Left renal pelvis (tissue), 4 donors: Measurements from ENCODE around the gene EHMT1. TPM values are rescaled to one million over a fixed set of nuclear protein-coding genes. Genes with fewer than 3 reads are reported as not detected.

Experiments
- DNase-seq, 4 donors: peaks; one replicate each; pipeline ENCODE4 v3.0.0-alpha.2; 2013; ENCODE audit warnings: low read depth in 4 of 4, low spot score in 3 of 4
- polyA plus RNA-seq, 4 donors: library from polyadenylated mRNA; unstranded; fragments of 120-200 nt; gene quantifications; one replicate each; pipeline ENCODE4 v1.2.1, GENCODE V29; 2013; ENCODE audit not compliant: insufficient read length in 4 of 4

EHMT1 gene
- polyA plus RNA-seq, 4 donors: 61.2 to 81.3 (median 72.9) TPM

GRCh38 chr9:137755261-137755927 is 136.6 kb downstream of the EHMT1 start:
- no peak for DNase-seq

- DNase-seq: no peak
These were observed 137.4 kb downstream of the EHMT1 start for GRCh38 chr9:137756045-137756744.

GRCh38 chr9:137757139-137757538 is 138.3 kb downstream of the EHMT1 start:
- no peak for DNase-seq

GRCh38 chr9:137757613-137758029 is 138.8 kb downstream of the EHMT1 start:
- no peak for DNase-seq

- DNase-seq: no peak
These were observed 139.3 kb downstream of the EHMT1 start for GRCh38 chr9:137758067-137758466.

- no peak for DNase-seq
These were observed 140.3 kb downstream of the EHMT1 start for GRCh38 chr9:137759117-137759516.

GRCh38 chr9:137759649-137760321 is 141.0 kb downstream of the EHMT1 start:
- no peak for DNase-seq

GRCh38 chr9:137760426-137760825 is 141.6 kb downstream of the EHMT1 start:
- no peak for DNase-seq

GRCh38 chr9:137761032-137761431 is 142.2 kb downstream of the EHMT1 start:
- DNase-seq: no peak

GRCh38 chr9:137761793-137762192 is 143.0 kb downstream of the EHMT1 start:
- no peak for DNase-seq

- no peak for DNase-seq
These were observed 143.7 kb downstream of the EHMT1 start for GRCh38 chr9:137762414-137763061.

GRCh38 chr9:137763271-137763955 is 144.6 kb downstream of the EHMT1 start:
- DNase-seq: no peak

GRCh38 chr9:137764171-137764671 is 145.4 kb downstream of the EHMT1 start:
- DNase-seq: no peak

GRCh38 chr9:137764981-137765380 is 146.2 kb downstream of the EHMT1 start:
- no peak for DNase-seq

GRCh38 chr9:137765536-137765935 is 146.7 kb downstream of the EHMT1 start:
- DNase-seq: no peak

- DNase-seq: no peak
These were observed 152.8 kb downstream of the EHMT1 start for GRCh38 chr9:137771580-137771979.

GRCh38 chr9:137772281-137772873 is 153.6 kb downstream of the EHMT1 start:
- DNase-seq: no peak

- DNase-seq: no peak
These were observed 156.1 kb downstream of the EHMT1 start for GRCh38 chr9:137774775-137775386.

GRCh38 chr9:137776306-137776995 is 157.6 kb downstream of the EHMT1 start:
- DNase-seq: no peak
